GM12878 (cell line): Measurements from ENCODE around the gene NECAB3. TPM values are rescaled to one million over a fixed set of nuclear protein-coding genes. Genes with fewer than 3 reads are reported as not detected.

Experiments
- ATF7 ChIP-seq: fragments of 450-650 bp; IDR thresholded peaks from 2 replicates; pipeline ENCODE4 v1.6.1; 2016; ENCODE audit warnings: low read depth, mild to moderate bottlenecking
- BRCA1 ChIP-seq: IDR thresholded peaks from 2 replicates; pipeline ENCODE4 v1.6.1; 2011; ENCODE audit warnings: low read depth, low read length, improper control_type of control experiment
- CREB1 ChIP-seq: IDR thresholded peaks from 2 replicates; pipeline ENCODE4 v1.6.1; 2012; ENCODE audit warnings: low read depth, mild to moderate bottlenecking, inconsistent platforms
- EED ChIP-seq: sonication (generic); IDR thresholded peaks from 2 replicates; pipeline ENCODE4 v1.6.1; 2016; ENCODE audit warnings: antibody characterized with exemption, low read depth
- ESRRA ChIP-seq: IDR thresholded peaks from 2 replicates; pipeline ENCODE4 v1.6.1; 2012; ENCODE audit warnings: mild to moderate bottlenecking, low read length, improper control_type of control experiment
- FOXM1 ChIP-seq: IDR thresholded peaks from 2 replicates; pipeline ENCODE4 v1.6.1; 2012; ENCODE audit warnings: low read depth, mild to moderate bottlenecking, inconsistent platforms, low read length, moderate library complexity
- GABPA ChIP-seq: IDR thresholded peaks from 2 replicates; pipeline ENCODE4 v1.6.1; 2014; ENCODE audit warnings: antibody characterized with exemption, low read depth, mild to moderate bottlenecking, inconsistent platforms
- HCFC1 ChIP-seq: fragments of 150-350 bp; IDR thresholded peaks from 2 replicates; pipeline ENCODE4 v1.6.1; 2014; ENCODE audit warnings: low read length
- IRF3 ChIP-seq: fragments of 450-650 bp; IDR thresholded peaks from 2 replicates; pipeline ENCODE4 v1.6.1; 2014; ENCODE audit warnings: mild to moderate bottlenecking
- JUND ChIP-seq: IDR thresholded peaks from 2 replicates; pipeline ENCODE4 v1.6.1; 2012; ENCODE audit warnings: low read depth, mild to moderate bottlenecking, low read length, improper control_type of control experiment, moderate library complexity
- LARP7 ChIP-seq: fragments of 450-650 bp; IDR thresholded peaks from 2 replicates; pipeline ENCODE4 v1.6.1; 2017; ENCODE audit warnings: mild to moderate bottlenecking
- MEF2B ChIP-seq: fragments of 450-650 bp; IDR thresholded peaks from 2 replicates; pipeline ENCODE4 v1.6.1; 2018; ENCODE audit warnings: mild to moderate bottlenecking, moderate library complexity; ENCODE audit not compliant: partially characterized antibody, poor library complexity, severe bottlenecking
- MLLT1 ChIP-seq: fragments of 450-650 bp; IDR thresholded peaks from 2 replicates; pipeline ENCODE4 v1.6.1; 2016; ENCODE audit warnings: mild to moderate bottlenecking
- MXI1 ChIP-seq: fragments of 150-350 bp; IDR thresholded peaks from 2 replicates; pipeline ENCODE4 v1.6.1; 2011; ENCODE audit warnings: low read depth, mild to moderate bottlenecking, inconsistent platforms, low read length, improper control_type of control experiment
- NFIC ChIP-seq: IDR thresholded peaks from 2 replicates; pipeline ENCODE4 v1.6.1; 2012; ENCODE audit warnings: low read depth, mild to moderate bottlenecking, inconsistent platforms, low read length, moderate library complexity
- NFYA ChIP-seq: IDR thresholded peaks from 2 replicates; pipeline ENCODE4 v1.6.1; 2011; ENCODE audit warnings: low read depth, mild to moderate bottlenecking, low read length, improper control_type of control experiment, borderline replicate concordance
- NKRF ChIP-seq: fragments of 450-650 bp; conservative IDR thresholded peaks from 2 replicates; pipeline ENCODE4 v1.6.1; 2017; ENCODE audit warnings: mild to moderate bottlenecking, moderate library complexity
- RAD51 ChIP-seq: fragments of 450-650 bp; IDR thresholded peaks from 2 replicates; pipeline ENCODE4 v1.6.1; 2016; ENCODE audit warnings: moderate library complexity, mild to moderate bottlenecking, inconsistent platforms
- RB1 ChIP-seq: fragments of 450-650 bp; formaldehyde crosslinking; IDR thresholded peaks from 2 replicates; pipeline ENCODE4 v1.6.1; 2017; ENCODE audit warnings: mild to moderate bottlenecking, borderline replicate concordance
- RCOR1 ChIP-seq: conservative IDR thresholded peaks from 2 replicates; pipeline ENCODE4 v1.6.1; 2012; ENCODE audit warnings: low read depth, low read length, improper control_type of control experiment
- SMARCA5 ChIP-seq: fragments of 450-650 bp; IDR thresholded peaks from 2 replicates; pipeline ENCODE4 v1.6.1; 2017; ENCODE audit warnings: mild to moderate bottlenecking
- SP1 ChIP-seq: IDR thresholded peaks from one replicate; pipeline ENCODE4 v1.6.1; 2011; ENCODE audit warnings: low read depth, low read length
- SREBF1 ChIP-seq: IDR thresholded peaks from 2 replicates; pipeline ENCODE4 v1.6.1; 2012; ENCODE audit warnings: mild to moderate bottlenecking, low read length
- SUPT20H ChIP-seq: IDR thresholded peaks from 2 replicates; pipeline ENCODE4 v1.6.1; 2011; ENCODE audit warnings: low read depth, mild to moderate bottlenecking, low read length, moderate library complexity, borderline replicate concordance; ENCODE audit not compliant: control insufficient read depth
- TCF3 ChIP-seq: IDR thresholded peaks from 2 replicates; pipeline ENCODE4 v1.6.1; 2012; ENCODE audit warnings: low read depth, mild to moderate bottlenecking, low read length, borderline replicate concordance; ENCODE audit not compliant: insufficient read depth
- ZNF207 ChIP-seq: fragments of 450-650 bp; IDR thresholded peaks from 2 replicates; pipeline ENCODE4 v1.6.1; 2014; ENCODE audit warnings: antibody characterized with exemption, mild to moderate bottlenecking, borderline replicate concordance
- ZNF217 ChIP-seq: fragments of 450-650 bp; IDR thresholded peaks from 2 replicates; pipeline ENCODE4 v1.6.1; 2017; ENCODE audit warnings: antibody characterized with exemption, mild to moderate bottlenecking
- ZNF622 ChIP-seq: fragments of 450-650 bp; IDR thresholded peaks from 2 replicates; pipeline ENCODE4 v1.6.1; 2017; ENCODE audit warnings: mild to moderate bottlenecking, inconsistent platforms
- ZZZ3 ChIP-seq: IDR thresholded peaks from 2 replicates; pipeline ENCODE4 v1.6.1; 2011; ENCODE audit warnings: low read depth; ENCODE audit not compliant: control insufficient read depth, insufficient read length
- polyA plus RNA-seq, 11 experiments: library from polyadenylated mRNA; depleted of rRNA in 4 of 11; unstranded in 6 of 11; stranded (reverse) in 5 of 11; fragments of >200 nt; fragmentation: Nextera tagmentation in 4 of 11; fragmentation: Illumina TruSeq in 1 of 11; extraction: Ambion mirVana in 4 of 11; extraction: Trizol in 1 of 11; gene quantifications; 1 replicate in 1 of 11; 2 replicates in 10 of 11; pipeline versions ENCODE4 v1.2.1 to v1.2.3, GENCODE V29; 2011 to 2016; ENCODE audit warnings: inconsistent platforms in 2 of 11, missing spikeins in 2 of 11, low read depth in 1 of 11
- total RNA-seq, 4 experiments: library from RNA; depleted of rRNA in 3 of 4; stranded (reverse); fragments of >200 nt in 3 of 4; fragmentation: Illumina TruSeq in 1 of 4; extraction: Trizol in 1 of 4; gene quantifications; 2 replicates each; pipeline versions ENCODE4 v1.2.1 to v1.2.3, GENCODE V29; 2013 to 2021

NECAB3 gene
- total and polyA plus RNA-seq, 10 of the 15 experiments (the other 5 are each of a cell fraction or from before 2014, with no cell fraction given) = 0.21 to 17.0 (median 7.2) TPM

- TF ChIP-seq SREBF1 (no peak), CREB1 (peak; percentile 71; the same call in 1 of the 2 replicates), SMARCA5 (no peak), ZNF622 (no peak), NFIC (no peak), GABPA (no peak), NKRF (peak; percentile 85), ZNF217 (no peak), SUPT20H (no peak), TCF3 (peak; percentile 65; the same call in 1 of the 2 replicates), MEF2B (peak; percentile 99), MLLT1 (peak; percentile 97), SP1 (peak; percentile 99), BRCA1 (no peak), JUND (no peak), LARP7 (peak; percentile 61; the same call in 1 of the 2 replicates), IRF3 (peak; percentile 93), RCOR1 (no peak), RB1 (peak; percentile 38; the same call in 1 of the 2 replicates), RAD51 (no peak), NFYA (peak; percentile 55; the same call in 1 of the 2 replicates), MXI1 (peak; percentile 49; the same call in 1 of the 2 replicates), HCFC1 (no peak), ATF7 (no peak; the same call in 1 of the 2 replicates), EED (no peak), ESRRA (no peak), ZNF207 (0 out of 2 replicates have a peak, but pooled peaks have one; percentile 51), FOXM1 (no peak), ZZZ3 (no peak)
Observed at GRCh38 chr20:33719989-33720709, 45.9 kb upstream of the NECAB3 start, which contains the start of gene PXMP4 (continued).
